ENCODE data around the gene TEAD1.

DNA sequence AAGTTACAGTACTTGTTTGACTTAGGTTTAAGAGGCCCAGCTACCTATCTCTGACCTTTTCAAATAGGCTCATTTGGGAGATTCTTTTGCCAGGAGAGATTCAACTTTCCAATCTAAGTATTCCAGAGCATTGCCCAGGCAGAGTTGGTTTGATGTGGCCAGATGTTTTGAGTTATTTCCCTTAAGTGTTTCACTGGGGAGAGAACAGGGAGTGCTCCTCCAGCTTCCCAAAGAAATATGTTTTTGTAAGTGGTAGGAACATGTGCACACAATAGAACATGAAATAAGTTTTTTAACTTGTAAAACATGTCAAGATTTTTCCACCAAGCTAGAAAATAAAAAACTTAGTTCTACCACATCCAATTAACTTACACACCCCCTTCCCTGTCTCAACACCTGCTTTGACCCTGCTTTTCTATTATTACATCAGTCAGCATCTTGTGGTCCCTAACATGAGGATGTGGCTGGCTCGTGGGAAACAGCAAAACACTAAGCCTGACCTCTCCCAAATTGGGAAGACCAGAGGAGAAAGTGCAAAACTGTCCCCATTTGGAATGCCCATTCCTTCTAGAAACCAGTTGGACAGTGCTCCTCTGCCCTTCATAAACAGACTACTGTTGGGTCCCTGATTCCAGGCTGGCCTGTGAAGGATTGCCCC is 264.5 kb downstream of the TEAD1 start:
- TF ChIP-seq, protein P1, sequence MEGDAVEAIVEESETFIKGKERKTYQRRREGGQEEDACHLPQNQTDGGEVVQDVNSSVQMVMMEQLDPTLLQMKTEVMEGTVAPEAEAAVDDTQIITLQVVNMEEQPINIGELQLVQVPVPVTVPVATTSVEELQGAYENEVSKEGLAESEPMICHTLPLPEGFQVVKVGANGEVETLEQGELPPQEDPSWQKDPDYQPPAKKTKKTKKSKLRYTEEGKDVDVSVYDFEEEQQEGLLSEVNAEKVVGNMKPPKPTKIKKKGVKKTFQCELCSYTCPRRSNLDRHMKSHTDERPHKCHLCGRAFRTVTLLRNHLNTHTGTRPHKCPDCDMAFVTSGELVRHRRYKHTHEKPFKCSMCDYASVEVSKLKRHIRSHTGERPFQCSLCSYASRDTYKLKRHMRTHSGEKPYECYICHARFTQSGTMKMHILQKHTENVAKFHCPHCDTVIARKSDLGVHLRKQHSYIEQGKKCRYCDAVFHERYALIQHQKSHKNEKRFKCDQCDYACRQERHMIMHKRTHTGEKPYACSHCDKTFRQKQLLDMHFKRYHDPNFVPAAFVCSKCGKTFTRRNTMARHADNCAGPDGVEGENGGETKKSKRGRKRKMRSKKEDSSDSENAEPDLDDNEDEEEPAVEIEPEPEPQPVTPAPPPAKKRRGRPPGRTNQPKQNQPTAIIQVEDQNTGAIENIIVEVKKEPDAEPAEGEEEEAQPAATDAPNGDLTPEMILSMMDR (conservative IDR thresholded peaks at IDR 0.05): no peak
- TF ChIP-seq EZH2 (IDR thresholded peaks at IDR 0.05; ENCODE audit: low read depth): no peak
